Measurements from ENCODE around the gene TRIM26.

Gene TRIM26

DNA sequence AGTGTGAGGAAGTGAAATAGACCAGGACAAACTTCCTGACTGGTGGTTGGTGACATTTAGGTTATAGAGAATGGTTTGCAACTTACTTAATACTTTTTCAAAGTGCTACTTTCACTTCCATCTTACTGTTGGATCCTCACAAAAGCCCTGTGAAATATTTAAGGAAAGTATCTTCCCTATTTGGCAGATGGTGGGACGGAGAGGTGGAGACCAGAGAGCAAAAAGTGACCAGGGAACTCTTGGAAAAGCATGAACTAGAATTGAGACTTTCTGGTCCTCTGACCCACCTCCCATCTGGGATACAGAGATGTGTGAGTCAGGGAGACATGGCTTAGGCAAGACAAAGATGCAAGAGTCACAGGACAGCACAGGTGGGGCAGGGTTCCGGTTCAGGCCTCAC is 55.2 kb downstream of the TRIM26 start:
- no peak overlapping the region for H3K4me3 ChIP-seq (ENCODE audit: low read depth, low read length)
- TF ChIP-seq, protein P1, sequence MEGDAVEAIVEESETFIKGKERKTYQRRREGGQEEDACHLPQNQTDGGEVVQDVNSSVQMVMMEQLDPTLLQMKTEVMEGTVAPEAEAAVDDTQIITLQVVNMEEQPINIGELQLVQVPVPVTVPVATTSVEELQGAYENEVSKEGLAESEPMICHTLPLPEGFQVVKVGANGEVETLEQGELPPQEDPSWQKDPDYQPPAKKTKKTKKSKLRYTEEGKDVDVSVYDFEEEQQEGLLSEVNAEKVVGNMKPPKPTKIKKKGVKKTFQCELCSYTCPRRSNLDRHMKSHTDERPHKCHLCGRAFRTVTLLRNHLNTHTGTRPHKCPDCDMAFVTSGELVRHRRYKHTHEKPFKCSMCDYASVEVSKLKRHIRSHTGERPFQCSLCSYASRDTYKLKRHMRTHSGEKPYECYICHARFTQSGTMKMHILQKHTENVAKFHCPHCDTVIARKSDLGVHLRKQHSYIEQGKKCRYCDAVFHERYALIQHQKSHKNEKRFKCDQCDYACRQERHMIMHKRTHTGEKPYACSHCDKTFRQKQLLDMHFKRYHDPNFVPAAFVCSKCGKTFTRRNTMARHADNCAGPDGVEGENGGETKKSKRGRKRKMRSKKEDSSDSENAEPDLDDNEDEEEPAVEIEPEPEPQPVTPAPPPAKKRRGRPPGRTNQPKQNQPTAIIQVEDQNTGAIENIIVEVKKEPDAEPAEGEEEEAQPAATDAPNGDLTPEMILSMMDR (IDR thresholded peaks at IDR 0.05; ENCODE audit: control insufficient read depth, extremely low read depth, insufficient read depth) = no peak
- no peak for DNase-seq (ENCODE audit: low read depth)

DNA sequence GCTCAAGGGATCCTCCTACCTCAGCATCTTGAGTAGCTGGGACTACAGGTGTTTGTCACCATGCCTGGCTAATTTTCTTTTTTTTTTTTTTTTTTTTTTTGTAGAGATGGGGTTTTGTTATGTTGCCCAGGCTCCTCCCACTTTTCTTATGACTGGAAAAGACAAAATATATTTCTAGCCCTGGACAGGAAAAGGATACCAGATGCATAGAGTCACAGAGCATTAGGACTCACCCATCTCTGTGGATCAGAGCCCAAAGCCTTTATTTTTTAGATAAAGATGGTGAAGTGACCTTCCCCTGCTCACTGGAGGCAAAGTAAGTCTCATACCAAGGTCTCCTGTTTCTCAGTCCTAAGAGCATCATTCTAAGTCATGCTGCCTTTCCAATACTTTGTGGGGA is 55.6 kb downstream of the TRIM26 start:
- H3K4me3 ChIP-seq (ENCODE audit: low read depth, low read length) = no peak overlapping the region
- TF ChIP-seq, protein P1 (IDR thresholded peaks at IDR 0.05; ENCODE audit: control insufficient read depth, extremely low read depth, insufficient read depth) = no peak
- no peak for DNase-seq (ENCODE audit: low read depth)

DNA sequence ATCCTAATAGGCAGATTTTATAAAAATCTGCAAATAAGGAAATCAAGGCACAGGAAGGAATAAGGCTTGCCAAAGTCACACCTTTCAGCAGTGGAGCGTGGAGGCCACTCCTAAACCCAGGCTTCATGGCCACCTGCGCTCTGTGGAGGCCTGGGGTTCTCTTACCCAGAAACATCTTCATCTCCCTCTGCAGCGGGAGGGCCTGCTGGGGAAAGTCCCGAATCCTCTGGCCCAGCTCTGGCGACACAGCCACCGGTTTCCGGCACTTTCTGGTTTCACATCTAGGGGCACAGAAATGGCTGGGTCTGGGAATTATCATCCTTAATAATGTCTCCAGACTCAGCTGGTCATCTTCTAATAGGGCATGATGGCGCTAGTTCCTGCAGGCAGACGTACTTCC is 56.4 kb downstream of the TRIM26 start:
- no peak overlapping the region for H3K4me3 ChIP-seq (ENCODE audit: low read depth, low read length)
- no peak for DNase-seq (ENCODE audit: low read depth)
- TF ChIP-seq, protein P1 (IDR thresholded peaks at IDR 0.05; ENCODE audit: control insufficient read depth, extremely low read depth, insufficient read depth) = no peak

DNA sequence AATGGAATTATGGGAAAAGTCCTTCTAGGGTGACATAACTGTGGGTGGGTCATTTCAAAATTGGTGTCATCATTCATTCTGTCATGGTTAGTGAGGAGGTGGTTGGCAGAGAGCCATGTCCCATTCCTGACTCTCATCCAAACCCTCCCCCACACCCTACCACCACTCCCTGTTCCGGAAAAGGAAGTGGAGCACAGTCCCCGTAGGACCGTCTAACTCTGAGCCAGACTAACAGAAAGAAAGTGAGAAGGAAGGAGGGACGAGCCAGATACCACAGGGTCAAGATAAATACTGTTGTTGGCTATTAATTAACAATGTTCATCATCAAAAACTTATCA is 57.0 kb downstream of the TRIM26 start:
- no peak overlapping the region for H3K4me3 ChIP-seq (ENCODE audit: low read depth, low read length)
- TF ChIP-seq, protein P1 (IDR thresholded peaks at IDR 0.05; ENCODE audit: control insufficient read depth, extremely low read depth, insufficient read depth) = no peak
- no peak for DNase-seq (ENCODE audit: low read depth)

DNA sequence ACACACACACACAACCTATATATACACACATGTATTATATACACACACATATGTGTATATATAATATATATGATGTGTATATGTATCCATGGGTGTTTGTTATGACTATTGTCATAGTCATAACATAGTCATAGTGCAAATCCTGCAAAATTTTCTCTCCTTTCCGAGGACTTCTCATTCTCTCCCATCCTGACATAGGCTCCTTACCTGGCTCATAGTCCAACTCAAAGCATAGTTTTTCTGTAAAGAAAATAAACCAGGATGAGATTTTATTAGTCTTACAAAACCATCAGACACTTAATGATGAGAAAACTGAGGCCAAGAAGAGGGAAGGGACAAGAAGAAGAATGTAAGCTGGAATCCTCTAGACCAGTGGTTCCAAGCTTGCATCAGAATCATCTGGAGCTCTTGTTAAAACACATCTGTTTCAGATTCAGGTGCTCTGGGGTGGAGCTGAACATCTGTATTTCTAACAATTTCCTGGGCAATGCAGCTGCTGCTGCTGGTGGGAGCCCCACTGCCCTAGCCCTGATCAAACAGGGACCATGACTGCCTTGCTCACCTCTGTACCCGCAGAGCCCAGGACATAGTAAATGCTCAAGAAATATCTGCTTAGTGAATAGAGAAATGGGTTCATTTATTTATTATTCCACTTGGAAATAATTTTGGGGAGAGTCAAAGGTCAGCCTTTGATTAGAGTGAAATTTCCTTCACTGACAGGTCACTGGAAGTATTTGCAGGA is 57.5 kb downstream of the TRIM26 start:
- no peak overlapping the region for H3K4me3 ChIP-seq (ENCODE audit: low read depth, low read length)
- DNase-seq (ENCODE audit: low read depth) = no peak
- TF ChIP-seq, protein P1 (IDR thresholded peaks at IDR 0.05; ENCODE audit: control insufficient read depth, extremely low read depth, insufficient read depth) = no peak

DNA sequence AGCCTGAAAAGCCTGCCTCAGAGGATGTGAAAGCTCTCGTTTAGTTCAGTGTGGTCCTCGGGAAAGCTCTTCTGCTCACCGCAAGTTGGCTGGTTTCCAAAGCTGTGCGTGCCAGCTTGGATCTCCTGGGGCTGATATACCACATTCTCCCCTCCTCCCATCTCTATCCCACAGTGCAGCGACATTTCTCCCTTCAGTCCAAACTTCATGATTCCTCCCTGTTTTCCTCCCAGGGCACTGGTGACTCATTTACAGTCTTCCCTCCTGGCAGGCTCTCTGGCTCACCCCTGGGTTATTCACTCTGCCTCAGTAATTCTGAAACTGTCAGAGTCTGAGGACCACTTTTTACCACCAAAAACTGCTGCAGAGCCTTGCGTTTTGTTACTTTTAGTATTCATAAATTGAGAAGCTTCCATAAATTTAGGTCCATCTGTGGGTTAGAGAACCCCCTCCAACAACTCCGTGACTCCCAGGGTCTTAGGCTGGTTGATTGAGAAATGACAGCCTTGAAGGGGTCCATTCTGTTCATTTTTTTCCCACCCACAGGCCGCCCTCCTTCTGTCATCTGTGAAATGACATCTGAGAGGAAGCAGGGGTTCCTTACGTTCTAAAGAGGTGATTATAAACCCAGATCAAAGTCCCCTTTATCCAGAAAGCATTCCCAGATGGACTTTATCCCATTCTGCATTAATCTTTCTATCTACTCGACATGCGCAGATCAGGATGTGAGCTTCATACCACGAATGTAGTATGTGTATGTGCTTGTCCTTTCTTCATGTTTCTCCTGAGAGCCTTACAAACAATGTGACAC is 58.3 kb downstream of the TRIM26 start:
- TF ChIP-seq, protein P1 (IDR thresholded peaks at IDR 0.05; ENCODE audit: control insufficient read depth, extremely low read depth, insufficient read depth) = no peak
- no peak for DNase-seq (ENCODE audit: low read depth)
- no peak overlapping the region for H3K4me3 ChIP-seq (ENCODE audit: low read depth, low read length)
